Nephron progenitor cell (in vitro differentiated cells): ENCODE measurements around the gene TBC1D22A.
"Not testable (repeated sequence)": the region's sequence is repeated elsewhere in the genome, so short reads cannot be mapped to it uniquely, and the experiment has no call there.

Source experiments
- DNase-seq: peaks from one replicate; pipeline ENCODE4 v3.0.0; 2021
- H3K27ac Mint-ChIP-seq: 2 replicates; pipeline ENCODE4 v1.8.0; 2021; ENCODE audit warnings: mild to moderate bottlenecking, moderate library complexity, mixed read lengths
- H3K27me3 Mint-ChIP-seq: 2 replicates; pipeline ENCODE4 v1.8.0; 2021; ENCODE audit warnings: mild to moderate bottlenecking, low read depth, mixed read lengths; ENCODE audit not compliant: poor library complexity
- H3K36me3 Mint-ChIP-seq: 2 replicates; pipeline ENCODE4 v1.8.0; 2021; ENCODE audit warnings: low read depth, mixed read lengths
- H3K4me1 Mint-ChIP-seq: 2 replicates; pipeline ENCODE4 v1.8.0; 2021; ENCODE audit warnings: mixed read lengths
- H3K4me3 Mint-ChIP-seq: 2 replicates; pipeline ENCODE4 v1.8.0; 2021; ENCODE audit warnings: mild to moderate bottlenecking, moderate library complexity, mixed read lengths
- H3K9me3 Mint-ChIP-seq: 2 replicates; pipeline ENCODE4 v1.8.0; 2021; ENCODE audit warnings: mild to moderate bottlenecking, moderate library complexity, mixed read lengths
- TF ChIP-seq, protein P1 (sequence below): fragments of 200-600 bp; sonication (generic); IDR thresholded peaks from 2 replicates; pipeline ENCODE4 v1.5.0; 2021; ENCODE audit warnings: antibody characterized with exemption

The TBC1D22A gene

DNA sequence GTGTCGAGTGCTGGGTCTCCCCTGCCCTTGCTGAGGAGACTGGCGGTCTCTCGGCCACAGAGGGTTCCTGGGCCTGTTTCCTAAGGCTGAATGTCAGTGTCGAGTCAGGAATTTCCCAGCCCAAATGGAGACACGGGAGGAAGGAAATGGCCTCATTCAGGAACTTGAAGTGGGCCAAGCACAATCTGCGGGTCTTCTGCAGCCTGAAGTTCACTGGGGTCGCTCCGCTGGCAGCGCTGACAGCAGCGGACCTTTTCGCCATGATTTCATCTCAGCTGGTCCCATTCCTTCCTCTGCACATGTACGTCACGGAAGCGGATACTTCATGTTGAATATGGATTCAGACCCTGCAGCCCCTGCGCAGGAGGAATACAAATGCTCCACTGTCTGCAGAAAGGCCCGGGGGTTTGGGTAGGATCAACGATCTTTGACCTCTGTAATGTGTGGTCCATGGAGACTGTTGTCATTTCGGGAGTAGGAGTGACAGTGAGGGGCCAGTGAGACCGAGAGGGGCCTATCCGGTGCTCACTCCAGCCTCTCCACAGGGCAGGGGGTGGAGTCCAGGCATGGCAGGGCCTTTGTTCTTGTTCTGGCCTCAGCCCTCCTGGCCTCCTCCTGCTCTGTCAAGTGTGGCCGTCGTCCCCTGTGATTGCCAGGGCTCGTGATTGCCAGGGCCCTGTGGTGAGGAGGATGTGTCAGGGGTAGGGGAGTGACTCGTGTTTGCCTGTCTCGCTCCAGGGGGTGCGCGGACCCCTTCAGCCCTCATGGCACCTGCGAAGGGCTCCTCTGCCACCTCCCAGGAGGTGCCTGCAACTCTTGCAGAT is 402.3 kb downstream of the TBC1D22A start:
- H3K4me3 Mint-ChIP-seq = no peak overlapping the region
- H3K27me3 Mint-ChIP-seq = no peaks in the 10 kb centered on the region
- peaks cover 44% of the 10 kb centered on the region for H3K4me1 Mint-ChIP-seq
- TF ChIP-seq, protein P1, sequence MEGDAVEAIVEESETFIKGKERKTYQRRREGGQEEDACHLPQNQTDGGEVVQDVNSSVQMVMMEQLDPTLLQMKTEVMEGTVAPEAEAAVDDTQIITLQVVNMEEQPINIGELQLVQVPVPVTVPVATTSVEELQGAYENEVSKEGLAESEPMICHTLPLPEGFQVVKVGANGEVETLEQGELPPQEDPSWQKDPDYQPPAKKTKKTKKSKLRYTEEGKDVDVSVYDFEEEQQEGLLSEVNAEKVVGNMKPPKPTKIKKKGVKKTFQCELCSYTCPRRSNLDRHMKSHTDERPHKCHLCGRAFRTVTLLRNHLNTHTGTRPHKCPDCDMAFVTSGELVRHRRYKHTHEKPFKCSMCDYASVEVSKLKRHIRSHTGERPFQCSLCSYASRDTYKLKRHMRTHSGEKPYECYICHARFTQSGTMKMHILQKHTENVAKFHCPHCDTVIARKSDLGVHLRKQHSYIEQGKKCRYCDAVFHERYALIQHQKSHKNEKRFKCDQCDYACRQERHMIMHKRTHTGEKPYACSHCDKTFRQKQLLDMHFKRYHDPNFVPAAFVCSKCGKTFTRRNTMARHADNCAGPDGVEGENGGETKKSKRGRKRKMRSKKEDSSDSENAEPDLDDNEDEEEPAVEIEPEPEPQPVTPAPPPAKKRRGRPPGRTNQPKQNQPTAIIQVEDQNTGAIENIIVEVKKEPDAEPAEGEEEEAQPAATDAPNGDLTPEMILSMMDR = no peak
- peak; percentile 47 for DNase-seq
- peaks cover 6% of the 10 kb centered on the region for H3K9me3 Mint-ChIP-seq
- peaks cover 12% of the 10 kb centered on the region for H3K36me3 Mint-ChIP-seq
- peak overlapping the region; percentile 90 for H3K27ac Mint-ChIP-seq

DNA sequence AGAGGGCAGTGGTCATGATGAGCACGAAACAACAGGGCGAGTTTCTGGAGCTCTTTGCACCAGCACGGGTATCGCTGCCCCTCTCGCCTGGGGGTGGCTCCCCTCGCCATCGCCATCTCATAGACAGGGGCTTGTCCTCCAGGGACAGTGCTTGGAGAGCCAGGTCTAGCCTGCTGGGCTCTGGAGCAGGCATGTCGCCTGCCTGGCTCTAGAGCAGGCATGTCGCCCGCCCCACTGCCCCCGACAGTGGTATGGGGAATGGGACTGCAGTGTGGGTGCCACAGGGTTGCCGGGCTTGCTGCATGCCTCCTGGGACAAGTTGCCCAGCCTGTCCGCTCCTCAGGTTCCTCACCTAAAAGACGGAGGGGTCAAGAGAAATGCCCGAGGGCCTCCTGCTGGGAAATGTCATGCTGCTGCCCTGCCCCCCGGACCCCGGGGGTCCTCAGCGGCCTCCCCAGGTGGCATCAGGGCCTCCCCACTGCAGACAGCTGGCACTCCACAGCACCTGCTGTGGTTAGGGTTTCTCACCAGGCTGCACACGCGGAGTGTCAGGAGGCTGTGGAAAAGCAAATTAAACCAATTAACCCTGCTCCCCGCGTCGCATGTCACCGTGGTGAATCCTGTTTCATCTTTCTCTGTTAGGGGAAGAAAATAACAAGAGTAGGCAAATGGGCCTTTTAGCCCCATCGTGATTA is 403.0 kb downstream of the TBC1D22A start:
- Mint-ChIP-seq H3K4me3 (no peak overlapping the region), H3K27me3 (no peaks in the 10 kb centered on the region), H3K27ac (no peak overlapping the region), H3K36me3 (peaks cover 17% of the 10 kb centered on the region), H3K4me1 (peaks cover 50% of the 10 kb centered on the region), H3K9me3 (peaks cover 6% of the 10 kb centered on the region)
- no peak for DNase-seq
- TF ChIP-seq, protein P1 = no peak

- DNase-seq = no peak
- H3K9me3 Mint-ChIP-seq = peaks cover 6% of the 10 kb centered on the region
- TF ChIP-seq, protein P1 = no peak
- H3K4me3 Mint-ChIP-seq = peak overlapping the region; percentile 44
- H3K4me1 Mint-ChIP-seq = peaks cover 50% of the 10 kb centered on the region
- no peaks in the 10 kb centered on the region for H3K27me3 Mint-ChIP-seq
- peaks cover 17% of the 10 kb centered on the region for H3K36me3 Mint-ChIP-seq
- H3K27ac Mint-ChIP-seq = peak overlapping the region; percentile 57
These were observed 403.6 kb downstream of the TBC1D22A start for GRCh38 chr22:47166033-47166404.

GRCh38 chr22:47166446-47167016 is 404.1 kb downstream of the TBC1D22A start:
- H3K27me3 Mint-ChIP-seq = no peaks in the 10 kb centered on the region
- peaks cover 6% of the 10 kb centered on the region for H3K9me3 Mint-ChIP-seq
- H3K27ac Mint-ChIP-seq = no peak overlapping the region

GRCh38 chr22:47167056-47167455 is 404.6 kb downstream of the TBC1D22A start:
- H3K27me3 Mint-ChIP-seq = no peaks in the 10 kb centered on the region
- no peak for DNase-seq
- peaks cover 17% of the 10 kb centered on the region for H3K36me3 Mint-ChIP-seq
- TF ChIP-seq, protein P1 = no peak
- H3K9me3 Mint-ChIP-seq = peaks cover 6% of the 10 kb centered on the region
- H3K4me3 Mint-ChIP-seq = no peak overlapping the region
- H3K4me1 Mint-ChIP-seq = peaks cover 46% of the 10 kb centered on the region
- no peak overlapping the region for H3K27ac Mint-ChIP-seq

More at GRCh38 chr22:47166446-47167016, 404.1 kb downstream of the TBC1D22A start:
- H3K36me3 Mint-ChIP-seq = peaks cover 17% of the 10 kb centered on the region
- TF ChIP-seq, protein P1 = no peak
- no peak for DNase-seq
- H3K4me1 Mint-ChIP-seq = peaks cover 50% of the 10 kb centered on the region
- H3K4me3 Mint-ChIP-seq = no peak overlapping the region

DNA sequence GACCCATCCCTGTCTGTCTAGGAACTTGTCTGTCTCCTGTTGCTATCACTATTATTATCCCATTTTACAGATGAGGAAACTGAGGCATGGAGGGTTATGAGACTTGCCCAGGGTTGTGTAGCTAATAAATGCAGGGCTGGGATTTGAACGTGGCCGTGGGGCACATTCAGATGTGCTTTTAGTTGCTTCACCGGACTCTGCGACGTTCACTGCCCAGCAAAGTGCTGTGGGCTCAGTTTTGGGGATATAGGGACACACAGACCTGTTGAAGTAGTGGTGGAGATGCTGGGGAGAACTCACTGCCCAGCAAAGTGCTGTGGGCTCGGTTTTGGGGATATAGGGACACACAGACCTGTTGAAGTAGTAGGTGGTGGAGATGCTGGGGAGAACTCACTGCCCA is 405.5 kb downstream of the TBC1D22A start:
- not testable (repeated sequence) for H3K27ac Mint-ChIP-seq, H3K4me3 Mint-ChIP-seq, DNase-seq, H3K9me3 Mint-ChIP-seq, H3K27me3 Mint-ChIP-seq
- Mint-ChIP-seq H3K4me1 (peaks cover 41% of the 10 kb centered on the region), H3K36me3 (peaks cover 17% of the 10 kb centered on the region)
